NCI-H226 (cell line): ENCODE results near the gene HSD3B2.

Experiments used
- DNase-seq: peaks from one replicate; pipeline ENCODE4 v3.0.0-alpha.2; 2015

Gene HSD3B2

DNA sequence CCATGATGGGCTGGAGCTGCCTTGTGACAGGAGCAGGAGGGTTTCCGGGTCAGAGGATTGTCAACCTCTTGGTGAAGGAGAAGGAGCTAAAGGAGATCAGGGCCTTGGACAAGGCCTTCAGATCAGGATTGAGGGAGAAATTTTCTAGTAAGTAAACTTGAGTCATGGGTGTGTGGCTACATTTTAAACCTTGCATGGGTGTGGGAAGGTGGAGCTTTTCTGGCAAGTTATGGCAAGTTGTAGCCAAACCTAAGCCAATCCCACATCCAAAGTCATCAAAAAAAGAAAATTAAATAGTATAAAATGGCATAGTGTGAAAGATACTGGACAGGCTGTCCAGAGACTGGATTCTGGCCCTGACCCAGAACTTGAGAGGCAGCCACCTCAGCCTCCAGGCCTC is 52.3 kb downstream of the HSD3B2 start:
- no peak for DNase-seq

DNA sequence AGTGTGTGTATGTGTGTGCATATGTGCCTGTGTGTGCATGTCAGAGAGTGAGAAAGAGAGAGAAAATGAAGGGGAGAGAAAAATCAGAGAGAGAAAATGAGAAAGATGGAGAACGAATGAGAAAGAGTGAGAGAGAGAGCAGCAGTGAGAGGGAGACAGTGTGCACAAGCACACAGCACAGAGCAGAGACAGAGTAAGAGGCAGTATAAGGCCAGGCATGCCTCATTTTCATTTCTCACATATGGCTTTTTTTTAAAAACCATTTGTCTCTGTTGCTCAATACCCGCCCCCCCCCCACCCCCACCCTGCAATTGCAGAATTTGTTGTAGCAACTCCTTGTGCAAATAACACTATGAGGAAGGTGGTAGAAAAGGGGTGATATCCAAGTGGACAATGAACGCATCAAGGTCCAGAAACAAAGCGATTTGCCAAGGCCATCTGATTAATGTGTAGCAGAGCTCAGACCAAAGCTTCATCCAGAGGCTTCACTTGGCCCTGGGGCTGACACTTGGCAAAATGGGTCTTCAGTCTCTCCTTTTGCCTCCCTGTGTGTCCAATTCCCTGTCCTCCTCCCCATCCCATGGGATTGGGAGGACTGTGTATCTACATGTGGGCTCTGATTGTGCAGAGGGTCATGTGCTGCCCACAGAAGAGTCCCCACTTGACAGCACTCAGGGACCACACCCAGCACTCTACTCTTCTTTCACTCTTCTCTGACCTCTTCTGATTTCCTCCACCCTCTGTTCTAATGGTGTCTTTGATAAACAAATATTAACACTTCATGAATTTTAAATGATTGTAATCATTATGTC is 53.1 kb downstream of the HSD3B2 start:
- DNase-seq: no peak

DNA sequence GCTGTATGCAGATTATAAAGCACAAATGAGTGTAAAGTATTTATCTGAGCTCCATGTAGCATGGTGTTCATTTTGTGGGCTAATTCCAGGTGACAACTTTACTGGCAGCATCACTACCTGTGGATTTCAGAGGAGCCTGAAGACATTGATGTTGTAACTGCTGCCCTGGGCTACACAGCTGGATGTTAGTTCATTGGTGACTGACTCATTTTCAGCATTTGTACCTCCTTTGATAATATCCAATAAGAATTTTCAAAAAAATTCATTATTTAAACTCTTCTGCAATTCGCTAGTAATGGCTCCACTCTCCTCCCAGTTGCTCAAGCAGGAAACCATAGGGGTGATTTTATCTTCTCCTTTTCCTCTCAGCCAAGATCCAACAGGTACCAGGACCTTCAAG is 54.8 kb downstream of the HSD3B2 start:
- DNase-seq: no peak

DNA sequence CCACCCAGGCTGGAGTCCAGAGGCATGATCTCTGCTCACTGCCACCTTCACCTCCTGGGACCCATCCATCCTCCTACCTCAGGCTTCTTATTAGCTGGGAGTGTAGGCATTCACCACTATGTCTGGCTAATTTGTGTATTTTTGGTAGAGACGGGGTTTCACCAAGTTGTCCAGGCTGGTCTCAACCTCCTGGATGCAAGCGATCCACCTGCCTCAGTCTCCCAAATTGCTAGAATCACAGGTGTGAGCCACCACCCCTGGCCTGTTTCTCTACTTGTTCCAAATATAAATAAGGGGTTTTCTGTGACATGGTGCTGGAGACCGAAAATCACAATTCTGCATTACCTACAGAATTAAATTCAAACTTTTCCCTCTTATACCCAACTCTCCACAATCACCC is 55.4 kb downstream of the HSD3B2 start:
- DNase-seq: no peak

DNA sequence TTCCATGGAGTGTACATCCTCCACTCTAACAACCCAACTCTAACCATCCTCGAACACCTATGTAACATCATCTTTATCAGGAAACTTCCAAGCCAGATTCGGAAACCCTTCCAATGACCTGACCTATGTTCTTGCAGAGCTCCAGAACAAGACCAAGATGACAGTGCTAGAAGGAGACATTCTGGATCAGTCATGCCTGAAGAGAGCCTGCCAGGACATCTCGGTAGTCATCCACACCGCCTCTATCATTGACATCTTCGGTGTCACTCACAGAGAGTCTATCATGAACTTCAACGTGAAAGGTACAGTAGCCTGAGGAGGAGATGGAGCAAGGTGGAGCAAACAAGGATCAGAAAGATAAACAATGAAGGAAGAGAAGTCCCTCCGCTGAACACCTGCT is 56.0 kb downstream of the HSD3B2 start:
- no peak for DNase-seq

DNA sequence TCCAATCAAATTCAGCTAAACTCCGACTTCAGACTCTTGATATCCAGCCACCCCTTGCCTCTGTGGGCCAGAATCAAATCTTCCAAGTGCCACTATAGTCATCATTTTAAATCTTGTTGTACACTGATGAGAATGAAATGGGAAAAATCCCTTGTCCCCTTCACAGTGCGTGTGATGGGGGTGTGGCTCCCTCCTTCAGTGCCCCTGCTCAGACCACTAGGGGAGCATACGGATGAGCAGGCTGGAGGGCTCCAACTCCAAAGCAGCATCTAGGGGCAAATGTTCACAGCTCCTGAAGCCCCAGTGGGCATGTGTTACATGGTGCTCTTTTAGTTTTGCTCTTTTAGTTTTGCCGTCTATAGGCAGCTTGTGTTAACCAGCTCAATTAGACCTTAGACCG is 56.6 kb downstream of the HSD3B2 start:
- no peak for DNase-seq

DNA sequence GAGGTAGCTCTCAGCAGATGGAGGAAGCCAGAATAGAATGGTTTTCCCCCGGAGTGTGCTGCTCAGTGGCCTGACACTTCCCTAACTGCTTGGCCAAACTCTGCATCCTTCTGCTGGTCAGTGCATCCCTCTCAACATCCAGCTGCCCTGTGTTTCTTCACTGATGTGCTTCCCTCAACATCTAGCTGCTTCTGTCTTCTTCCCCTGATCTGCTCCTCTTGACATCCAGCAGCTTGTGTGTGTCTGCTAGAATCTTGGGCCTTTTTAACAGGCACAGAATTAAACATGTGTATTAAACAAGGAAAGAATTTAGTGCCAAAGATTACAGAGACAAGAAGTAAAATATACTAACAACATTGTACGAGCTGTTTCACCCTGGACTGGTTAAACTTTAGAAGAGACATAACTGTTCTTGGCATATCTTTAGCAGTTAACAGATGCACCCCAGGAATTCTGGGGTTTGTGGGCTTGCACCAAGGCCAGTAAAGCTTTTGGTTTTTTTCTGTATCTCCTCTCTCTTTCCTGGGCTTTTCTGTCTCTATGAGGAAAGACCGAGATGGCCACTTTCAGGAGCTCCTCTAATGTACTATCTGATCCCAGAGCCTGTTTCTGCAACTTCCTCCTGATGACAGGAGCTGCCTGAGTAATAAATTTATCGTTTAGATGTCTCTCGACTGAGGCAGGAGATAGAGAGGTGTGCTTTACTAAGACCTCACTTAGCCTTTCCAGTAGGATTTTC is 57.3 kb downstream of the HSD3B2 start:
- DNase-seq: no peak
